Measurements from ENCODE around the gene TTC39A. TPM values are rescaled to one million over a fixed set of nuclear protein-coding genes. Genes with fewer than 3 reads are reported as not detected.
A peak's percentile ranks its signal among the peaks of the same experiment; 100 is the strongest.

TTC39A gene
- total and polyA plus RNA-seq, 7 donors: 0.48 to 12.4 (median 6.0) TPM

DNA sequence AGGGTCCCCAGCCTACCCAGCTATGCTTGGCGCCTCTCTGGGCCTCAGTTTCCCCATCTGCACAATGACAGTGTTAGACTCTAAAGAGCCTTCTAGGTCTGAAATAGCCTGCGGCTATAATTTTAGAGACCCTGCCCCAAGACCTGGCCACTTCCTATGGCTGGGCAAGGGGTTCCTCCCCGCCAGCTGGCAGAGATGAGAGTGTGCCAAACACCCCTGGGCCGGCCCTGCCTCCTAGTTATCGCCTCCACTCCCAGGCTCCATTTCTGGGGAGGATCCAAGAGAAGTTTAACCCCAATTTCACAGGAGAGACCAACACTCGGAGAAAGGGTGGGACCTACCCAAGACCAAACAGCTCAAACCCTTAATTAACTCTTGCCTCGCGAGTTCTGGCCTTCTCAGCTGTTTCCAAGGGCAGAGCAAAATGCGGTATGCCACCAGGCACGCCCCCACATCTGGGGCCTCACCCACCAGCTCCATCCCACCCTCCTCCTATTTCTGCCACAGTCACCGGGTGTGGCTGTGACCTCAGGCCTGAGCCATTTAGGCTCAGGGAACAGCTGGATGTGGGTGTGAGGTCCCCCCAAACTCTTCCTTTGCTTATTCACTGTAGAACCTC, 35.7 kb downstream of the TTC39A start:
- no peaks in the 10 kb centered on the region for H3K27me3 ChIP-seq (ENCODE audit: insufficient read depth in 3 of 3, low read length in 2 of 3)

DNA sequence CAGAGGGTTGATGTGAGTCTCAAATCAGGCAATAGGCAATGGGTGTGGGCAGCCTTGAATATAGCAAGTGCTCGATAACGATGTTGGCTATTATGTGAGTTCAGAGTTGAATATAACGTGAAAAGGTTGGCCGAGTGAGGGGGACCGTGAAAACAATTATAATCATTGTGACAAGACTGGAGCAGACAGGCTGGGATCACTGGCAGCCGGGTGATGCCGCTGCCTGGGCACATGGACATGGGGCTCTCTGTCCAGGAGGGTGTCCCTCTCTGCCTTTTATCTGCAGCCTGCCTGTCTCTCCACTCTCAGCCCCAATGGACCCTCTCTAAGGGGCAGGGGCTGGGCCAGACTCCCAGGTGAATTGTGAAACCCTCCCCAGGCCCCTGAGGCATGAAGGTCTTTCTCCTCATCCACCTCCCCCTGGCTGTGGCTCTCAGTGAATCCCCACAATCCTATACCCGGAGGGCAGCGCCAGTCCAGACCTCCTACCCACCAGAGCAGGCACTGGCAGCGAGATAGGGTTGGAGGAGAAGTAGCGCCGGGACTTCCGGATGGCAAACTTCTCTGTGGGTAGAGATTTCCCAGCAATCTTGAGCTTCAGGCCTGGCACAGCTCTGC, 36.4 kb downstream of the TTC39A start:
- intact Hi-C loops (cut with DNase I): no loop called here
- ATAC-seq: no peak

More for the DNA sequence above, 35.7 kb downstream of the TTC39A start:
- Histone ChIP-seq H3K4me3 (no peak overlapping the region), H3K9me3 (no peaks in the 10 kb centered on the region), H3K4me1 (no peaks in the 10 kb centered on the region), H3K36me3 (ENCODE audit: insufficient read depth in 1 of 2, low read depth in 1 of 2) (no peaks in the 10 kb centered on the region), H3K27ac (no peak overlapping the region)
- ATAC-seq (no peak), DNase-seq (no peak)
- 62 to 68% (median 62%) methylated on average over 11 of the region's 11 CpGs for WGBS, 3 donors
- no peak for TF ChIP-seq CTCF (IDR thresholded peaks at IDR 0.05)
- intact Hi-C loops (cut with DNase I): loop anchor here in 1 of 2 donors (5.0 kb wide), 1 partner anchor 57 kb away; the partner anchor contains the start of gene RNF11

DNA sequence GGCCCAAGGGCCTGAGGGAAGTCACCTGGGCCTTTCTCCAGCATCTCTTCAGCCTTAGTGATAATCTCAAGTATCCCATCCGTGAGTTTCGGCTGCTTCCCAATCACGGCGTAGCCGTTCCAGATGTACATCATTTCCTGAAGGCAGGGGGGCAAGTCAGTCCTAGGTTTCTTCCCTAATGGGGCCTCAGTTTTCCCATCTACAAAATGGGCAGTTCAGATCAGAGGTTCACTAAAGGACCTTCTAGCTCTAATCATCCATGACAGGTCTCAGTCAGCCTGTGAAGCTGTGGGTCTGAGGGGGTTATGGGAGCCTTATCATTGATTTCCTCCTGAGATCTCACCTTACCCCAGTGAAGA, 39.9 kb downstream of the TTC39A start:
- WGBS, 3 donors: 80 to 92% (median 91%) methylated on average over 5 of the region's 5 CpGs
- intact Hi-C loops (cut with DNase I): no loop called here
- ATAC-seq: no peak
- Histone ChIP-seq H3K36me3 (ENCODE audit: insufficient read depth in 1 of 2, low read depth in 1 of 2) (no peaks in the 10 kb centered on the region), H3K27ac (no peak overlapping the region), H3K27me3 (ENCODE audit: insufficient read depth in 3 of 3, low read length in 2 of 3) (no peaks in the 10 kb centered on the region), H3K4me1 (no peaks in the 10 kb centered on the region), H3K4me3 (no peak overlapping the region), H3K9me3 (no peaks in the 10 kb centered on the region)
- TF ChIP-seq CTCF (IDR thresholded peaks at IDR 0.05): no peak
- no peak for DNase-seq

More for the DNA sequence above, 36.4 kb downstream of the TTC39A start:
- Histone ChIP-seq H3K27ac (no peak overlapping the region), H3K36me3 (ENCODE audit: insufficient read depth in 1 of 2, low read depth in 1 of 2) (no peaks in the 10 kb centered on the region), H3K4me1 (no peaks in the 10 kb centered on the region), H3K4me3 (no peak overlapping the region), H3K27me3 (ENCODE audit: insufficient read depth in 3 of 3, low read length in 2 of 3) (no peaks in the 10 kb centered on the region), H3K9me3 (no peaks in the 10 kb centered on the region)
- WGBS, 3 donors: 61 to 63% (median 63%) methylated on average over 13 of the region's 13 CpGs
- TF ChIP-seq CTCF (IDR thresholded peaks at IDR 0.05): no peak
- no peak for DNase-seq

DNA sequence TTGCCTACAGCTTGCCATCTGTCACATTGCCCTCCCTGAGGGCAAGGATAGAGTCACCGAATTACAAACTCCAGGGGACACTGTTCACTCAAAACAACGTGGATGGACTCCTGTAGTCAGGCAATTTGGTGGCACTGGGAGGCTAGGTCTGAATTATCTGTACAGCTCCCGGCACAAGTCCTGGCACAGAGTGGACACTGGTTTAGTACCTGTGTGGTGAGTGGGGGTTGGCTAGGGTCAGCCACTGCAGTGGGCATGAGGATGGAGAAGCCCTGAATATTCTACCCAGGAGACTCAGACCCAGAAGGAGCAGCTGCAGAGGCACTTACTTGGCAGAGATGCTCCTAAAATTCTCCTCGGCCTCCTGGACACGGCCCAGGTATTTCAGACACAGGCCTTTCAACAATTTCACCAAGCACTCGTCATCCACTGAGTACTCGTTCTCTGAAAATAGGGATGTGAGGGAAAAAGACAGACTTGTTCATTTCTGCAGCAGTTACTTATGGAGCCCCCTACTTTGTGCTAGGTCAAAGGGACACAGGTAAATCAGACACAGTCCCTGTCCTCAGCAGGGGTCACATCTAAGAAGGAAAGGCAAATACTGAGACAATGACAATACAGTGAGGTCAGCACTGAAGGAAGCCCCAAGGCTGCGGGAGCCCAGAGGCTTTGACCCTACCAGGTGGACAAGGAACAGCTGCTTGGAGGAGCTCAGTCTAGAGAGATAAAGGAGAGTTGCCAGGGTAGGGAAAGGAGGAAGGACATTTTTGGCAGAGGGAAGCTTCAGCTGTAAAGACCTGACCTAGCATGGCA, 40.5 kb downstream of the TTC39A start:
- H3K36me3 ChIP-seq (ENCODE audit: insufficient read depth in 1 of 2, low read depth in 1 of 2): no peaks in the 10 kb centered on the region
- WGBS, 3 donors: 56 to 70% (median 56%) methylated on average over 8 of the region's 8 CpGs
- intact Hi-C loops (cut with DNase I): no loop called here
- H3K27ac ChIP-seq: no peak overlapping the region
- TF ChIP-seq CTCF (IDR thresholded peaks at IDR 0.05): no peak
- ATAC-seq (peak in 1 of 4 donors; percentile 3), DNase-seq (no peak)
- H3K4me3 ChIP-seq: no peak overlapping the region
- H3K4me1 ChIP-seq: no peaks in the 10 kb centered on the region
- H3K9me3 ChIP-seq: no peaks in the 10 kb centered on the region
- no peaks in the 10 kb centered on the region for H3K27me3 ChIP-seq (ENCODE audit: insufficient read depth in 3 of 3, low read length in 2 of 3)
